Measurements from ENCODE around the gene CUX1.

CUX1 gene

DNA sequence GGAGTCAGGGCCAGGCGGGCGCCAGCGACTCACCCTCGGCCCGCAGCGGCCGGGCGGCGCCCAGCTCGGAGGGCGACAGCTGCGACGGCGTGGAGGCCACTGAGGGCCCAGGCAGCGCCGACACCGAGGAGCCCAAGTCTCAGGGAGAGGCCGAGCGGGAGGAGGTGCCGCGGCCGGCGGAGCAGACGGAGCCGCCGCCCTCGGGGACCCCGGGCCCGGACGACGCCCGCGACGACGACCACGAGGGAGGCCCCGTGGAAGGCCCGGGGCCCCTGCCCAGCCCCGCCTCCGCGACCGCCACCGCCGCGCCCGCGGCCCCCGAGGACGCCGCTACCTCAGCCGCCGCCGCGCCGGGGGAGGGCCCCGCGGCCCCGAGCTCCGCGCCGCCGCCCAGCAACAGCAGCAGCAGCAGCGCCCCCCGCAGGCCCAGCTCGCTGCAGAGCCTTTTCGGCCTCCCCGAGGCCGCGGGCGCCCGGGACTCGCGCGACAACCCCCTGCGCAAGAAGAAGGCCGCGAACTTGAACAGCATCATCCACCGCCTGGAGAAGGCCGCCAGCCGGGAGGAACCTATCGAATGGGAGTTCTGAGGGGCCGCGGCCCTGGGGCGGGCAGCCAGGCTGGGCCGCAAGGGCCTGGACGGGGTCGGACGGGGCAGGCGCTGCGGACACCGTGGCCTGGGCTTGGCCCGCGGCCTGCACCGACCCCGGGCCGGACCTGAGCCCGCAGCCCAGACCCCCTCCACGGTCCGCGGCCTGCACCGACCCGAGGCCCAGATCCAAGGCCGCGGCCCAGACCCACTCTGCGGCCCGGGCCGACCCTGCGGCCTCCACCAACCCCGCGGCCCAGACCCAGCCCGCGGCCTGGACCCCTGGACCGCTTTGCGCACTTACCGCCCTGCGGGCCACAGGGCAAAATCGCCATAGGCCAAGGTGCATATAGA is 431.3 kb downstream of the CUX1 start:
- DNase-seq (ENCODE audit: low spot score): no peak

DNA sequence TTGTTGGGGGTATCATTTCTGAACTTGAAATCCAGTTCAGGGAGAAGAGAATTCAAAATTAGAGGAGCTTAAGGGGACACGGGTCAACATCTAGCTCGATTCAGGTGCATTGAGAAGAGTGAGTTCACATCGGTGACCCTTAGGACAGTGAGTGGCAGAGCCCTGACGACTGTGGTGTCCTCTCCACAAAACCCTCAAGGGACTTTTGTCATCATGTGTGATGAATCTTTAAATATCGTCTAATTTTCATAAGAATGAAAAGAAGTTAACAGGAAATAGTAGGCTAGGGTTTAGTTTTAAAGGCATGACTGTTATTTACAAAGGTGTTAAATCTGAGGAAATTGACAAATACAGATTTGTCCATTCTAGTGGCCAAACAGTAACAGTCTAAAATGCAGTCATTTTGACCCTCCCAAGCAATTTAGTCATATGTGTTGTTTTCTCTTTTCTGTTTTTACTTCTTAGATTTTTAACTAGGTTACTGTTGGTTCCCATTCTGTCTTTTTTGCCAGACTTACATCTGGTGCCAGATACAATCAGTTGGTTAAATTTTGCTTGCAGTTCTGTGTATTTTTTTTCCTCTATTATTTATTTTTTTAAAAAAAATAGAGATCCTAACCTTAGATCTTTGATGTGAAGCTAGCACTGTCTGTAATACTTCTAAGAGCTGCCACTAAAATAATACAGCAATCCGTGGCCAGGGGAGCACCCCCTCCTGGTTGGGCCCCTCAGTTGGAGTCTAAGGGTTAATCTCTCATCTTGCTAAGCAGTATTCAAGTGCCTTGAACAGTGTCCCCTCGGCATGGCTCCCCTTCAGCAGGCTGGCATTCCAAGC is 434.3 kb downstream of the CUX1 start:
- DNase-seq (ENCODE audit: low spot score): no peak

DNA sequence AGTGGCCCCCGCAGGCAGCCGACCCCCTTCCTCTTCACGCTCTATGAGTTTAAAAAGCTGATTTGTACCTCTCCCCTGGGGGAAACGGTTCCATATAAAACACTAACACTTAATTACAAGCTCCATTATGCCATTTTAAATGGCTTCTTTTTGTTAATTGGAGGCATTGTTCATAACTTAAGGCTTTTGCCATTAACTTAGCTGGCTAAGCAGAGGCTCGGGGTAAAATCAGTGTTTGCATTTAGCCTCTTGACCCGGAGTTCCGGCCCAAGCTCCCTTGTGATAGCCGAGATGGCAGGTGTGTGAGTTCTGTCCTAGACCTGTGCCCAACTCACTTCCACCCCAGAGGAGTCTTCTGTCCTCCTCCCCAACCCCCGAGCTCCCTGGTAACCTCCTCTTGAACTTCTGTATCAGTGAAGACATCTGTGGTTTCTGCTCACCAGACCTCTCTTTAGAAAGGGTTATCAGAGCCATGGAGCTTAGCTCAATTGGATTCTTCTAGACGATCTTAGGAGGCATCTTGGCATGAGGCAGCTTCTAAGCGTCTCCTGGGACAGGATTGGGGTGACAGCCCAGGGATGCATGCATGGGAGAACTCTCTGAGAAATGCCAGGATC is 435.0 kb downstream of the CUX1 start:
- no peak for DNase-seq (ENCODE audit: low spot score)

DNA sequence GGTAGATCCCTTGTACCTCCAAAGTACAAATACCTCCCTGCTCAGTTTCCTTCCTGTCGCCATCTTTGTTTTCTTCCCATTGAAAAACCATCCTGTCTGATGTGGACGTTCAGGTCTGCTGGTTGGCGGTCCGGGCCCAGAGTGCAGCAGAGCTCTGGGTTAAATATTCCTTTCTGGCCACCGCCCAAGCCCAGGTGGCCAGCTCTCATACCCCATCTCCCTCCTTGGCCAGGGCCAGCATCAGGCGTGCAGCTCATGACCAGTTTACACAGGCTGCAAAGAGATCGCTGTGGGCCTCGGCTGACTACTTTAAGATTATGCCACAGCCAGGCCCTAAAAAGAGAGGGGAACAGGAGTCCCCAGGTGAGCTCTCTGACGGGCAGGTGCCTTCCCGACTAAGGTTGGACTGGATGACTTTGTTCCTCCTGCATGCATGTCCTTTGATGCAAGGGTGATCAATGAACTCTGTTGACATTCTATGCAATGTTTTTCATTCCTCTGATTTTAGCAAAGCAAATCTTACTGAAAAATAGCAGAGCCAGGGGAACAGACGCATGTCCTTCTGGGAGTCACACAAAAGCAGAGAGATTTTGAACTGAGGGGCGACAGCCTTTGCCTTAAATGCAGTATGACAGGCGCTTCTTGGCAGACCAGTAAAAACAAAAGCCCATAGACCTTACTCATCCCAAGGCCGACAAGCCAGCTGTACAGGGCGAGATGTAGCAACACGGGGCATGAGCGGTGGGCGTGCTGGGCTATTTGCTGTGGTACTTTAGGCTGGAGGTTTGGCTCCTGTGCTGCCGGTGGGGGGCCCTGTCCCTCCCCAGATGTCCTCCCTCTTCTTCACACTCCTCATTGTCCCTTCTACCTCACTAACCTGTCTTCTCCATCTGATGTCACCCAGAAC is 435.9 kb downstream of the CUX1 start:
- DNase-seq (ENCODE audit: low spot score): no peak

DNA sequence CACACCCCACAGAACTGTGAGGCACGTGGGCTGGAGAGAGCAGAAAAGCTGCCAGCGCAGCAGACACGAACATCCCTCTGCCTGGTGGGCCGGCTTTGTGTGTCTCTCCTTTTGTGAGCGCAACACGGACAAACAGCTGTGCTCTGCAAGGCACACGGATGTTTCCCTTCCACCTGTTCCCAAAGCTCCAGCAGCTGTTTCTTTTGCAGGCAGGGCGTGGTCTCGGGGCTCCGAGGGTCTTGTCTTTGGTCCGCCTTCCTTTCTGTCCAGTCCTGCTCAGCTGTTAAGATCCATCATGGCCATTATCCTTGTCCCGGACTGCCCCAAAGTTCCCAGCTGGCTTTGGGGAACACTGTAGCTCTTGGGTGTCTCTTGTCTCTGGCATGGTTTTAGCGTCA is 436.5 kb downstream of the CUX1 start:
- DNase-seq (ENCODE audit: low spot score): no peak

DNA sequence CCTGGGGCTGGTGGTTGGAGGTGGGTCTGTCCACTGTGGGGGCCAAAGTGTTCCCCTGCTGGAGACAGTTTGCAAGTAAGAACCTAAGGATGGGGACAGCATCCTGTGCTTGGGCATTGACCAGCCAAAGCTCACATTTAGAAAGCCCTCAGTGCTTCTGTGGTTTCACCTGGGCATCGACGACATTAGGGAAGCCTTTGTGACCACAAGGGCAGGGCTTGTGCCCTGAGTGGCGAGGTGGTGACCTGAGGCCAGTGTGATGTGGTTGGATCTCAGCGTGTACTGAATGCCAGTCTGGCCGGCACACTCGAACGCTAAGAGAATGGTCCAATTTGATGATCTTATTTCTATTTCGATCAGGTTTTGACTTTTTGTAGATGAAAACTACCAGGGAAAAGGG is 437.1 kb downstream of the CUX1 start:
- DNase-seq (ENCODE audit: low spot score): no peak

DNA sequence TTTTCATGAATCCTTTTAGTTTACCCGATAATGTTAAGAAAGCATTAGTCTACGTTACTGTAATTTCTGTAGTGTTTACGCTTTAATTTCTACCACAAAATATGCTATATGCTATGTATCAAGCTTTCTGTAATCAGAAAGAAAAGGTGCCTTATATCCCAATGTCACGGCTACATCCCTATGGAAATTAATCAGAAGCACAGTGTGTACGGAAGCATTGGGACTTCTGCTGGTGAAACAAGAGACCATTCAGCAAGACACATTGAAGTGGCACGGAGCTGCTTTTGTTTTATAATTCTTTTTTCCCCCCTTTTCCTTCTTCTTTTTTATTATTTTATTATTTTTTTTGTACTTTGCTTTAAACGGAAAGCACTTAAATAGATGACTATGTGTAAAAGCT is 438.1 kb downstream of the CUX1 start:
- DNase-seq (ENCODE audit: low spot score): no peak

DNA sequence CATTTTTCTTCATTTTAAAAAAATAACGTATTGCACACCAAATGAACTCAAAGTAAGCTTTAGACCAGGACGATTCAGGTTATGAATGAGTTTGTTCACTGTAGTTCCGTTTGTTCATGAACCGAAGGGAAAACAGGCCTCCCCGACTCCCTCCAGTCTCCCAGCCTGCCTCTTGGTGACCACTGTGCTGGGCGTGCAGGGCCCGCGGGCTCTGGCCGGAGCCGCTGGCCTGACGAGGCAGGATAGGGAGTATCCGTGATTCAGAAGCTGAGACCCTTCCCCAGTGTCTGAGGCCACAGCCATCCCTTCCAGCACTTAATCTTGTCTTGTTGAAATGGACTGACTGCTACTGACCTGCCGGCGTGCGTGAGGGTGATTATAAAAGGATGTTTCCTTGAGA is 438.5 kb downstream of the CUX1 start:
- no peak for DNase-seq (ENCODE audit: low spot score)

DNA sequence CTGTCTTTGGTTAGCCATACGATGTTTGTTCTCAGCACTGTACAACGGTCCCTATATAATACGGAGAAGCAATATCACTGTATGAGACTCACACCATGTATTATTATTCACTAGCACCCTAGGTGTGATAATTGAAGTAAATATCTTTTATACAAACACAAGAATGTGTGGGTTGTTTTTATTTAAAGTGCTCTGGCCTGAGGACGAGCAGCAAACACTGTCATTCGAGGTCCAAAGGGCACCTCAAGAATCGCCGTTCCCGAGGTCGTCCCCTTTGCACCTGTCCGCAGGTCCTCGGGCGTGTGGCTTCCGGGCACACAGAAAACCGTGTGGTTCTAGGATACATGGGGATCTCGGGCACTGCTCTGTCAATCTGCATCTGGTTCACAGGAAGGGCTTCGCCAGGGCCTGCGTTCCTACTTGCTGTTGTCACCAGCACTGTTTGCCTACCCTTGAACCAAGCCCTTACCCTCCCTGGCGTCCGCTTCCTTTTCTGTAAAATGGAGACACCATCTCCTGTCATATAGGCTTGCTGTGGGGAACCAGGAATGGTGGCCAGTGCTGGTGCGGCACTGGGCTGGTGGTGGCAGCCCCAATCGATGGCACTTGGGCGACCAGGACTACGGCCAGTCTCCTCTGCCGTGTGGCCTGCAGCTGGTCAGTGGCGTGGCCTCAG is 440.8 kb downstream of the CUX1 start:
- no peak for DNase-seq (ENCODE audit: low spot score)

DNA sequence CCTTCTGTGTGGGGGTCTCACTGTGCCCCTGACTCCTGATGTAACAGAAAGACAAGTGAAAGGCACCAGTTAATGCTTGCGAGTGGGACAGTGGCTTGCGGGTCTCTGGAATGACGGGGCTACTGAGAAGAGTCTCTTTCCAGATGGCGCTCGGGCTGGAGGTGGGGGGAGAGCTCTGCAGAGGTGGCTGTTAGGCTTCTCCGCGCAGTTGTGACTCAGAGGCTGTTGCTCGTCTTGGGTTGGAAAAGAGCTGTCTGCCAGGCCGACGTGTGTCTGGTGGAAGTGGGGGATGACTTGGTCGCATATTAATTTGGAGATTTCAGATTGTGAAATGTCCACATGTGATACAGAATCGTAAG is 441.3 kb downstream of the CUX1 start:
- no peak for DNase-seq (ENCODE audit: low spot score)

DNA sequence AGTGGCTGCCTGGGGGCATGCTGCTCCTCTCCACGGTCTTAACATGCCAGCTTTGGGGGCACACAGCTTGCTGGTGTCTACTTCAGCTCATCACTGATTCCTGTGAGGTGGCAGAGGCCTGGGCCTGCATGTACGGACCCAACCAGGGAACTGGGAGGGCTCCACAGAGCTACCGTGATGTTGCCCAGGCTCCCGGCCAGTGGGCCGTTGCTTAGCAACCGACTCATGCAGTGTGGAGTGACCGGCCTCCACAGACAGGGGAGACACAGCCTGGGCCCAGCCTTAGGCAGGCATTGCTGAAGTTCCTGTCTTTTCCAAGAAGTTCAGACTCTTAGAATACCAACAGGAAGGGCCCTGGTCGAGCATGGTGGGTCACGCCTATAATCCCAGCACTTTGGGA is 443.4 kb downstream of the CUX1 start:
- DNase-seq (ENCODE audit: low spot score): no peak

DNA sequence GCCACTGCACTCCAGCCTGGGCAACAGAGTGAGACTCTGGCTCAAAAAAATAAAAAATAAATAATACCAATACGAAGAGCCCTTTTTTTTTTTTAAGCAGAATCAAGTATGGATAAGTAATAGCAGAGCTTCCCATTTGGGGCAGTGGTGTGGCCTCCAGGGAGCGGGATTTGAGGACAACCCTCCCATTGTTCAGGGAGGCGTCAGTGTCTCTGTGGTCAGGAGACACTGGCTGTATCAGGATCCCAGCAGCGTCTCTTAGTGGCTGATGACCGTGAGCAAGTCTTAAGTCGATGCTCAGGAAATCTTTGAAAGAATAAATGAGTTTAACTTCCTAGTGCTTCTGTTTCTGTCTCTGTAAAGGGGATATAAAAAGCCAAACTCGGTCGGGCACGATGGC is 444.0 kb downstream of the CUX1 start:
- no peak for DNase-seq (ENCODE audit: low spot score)

DNA sequence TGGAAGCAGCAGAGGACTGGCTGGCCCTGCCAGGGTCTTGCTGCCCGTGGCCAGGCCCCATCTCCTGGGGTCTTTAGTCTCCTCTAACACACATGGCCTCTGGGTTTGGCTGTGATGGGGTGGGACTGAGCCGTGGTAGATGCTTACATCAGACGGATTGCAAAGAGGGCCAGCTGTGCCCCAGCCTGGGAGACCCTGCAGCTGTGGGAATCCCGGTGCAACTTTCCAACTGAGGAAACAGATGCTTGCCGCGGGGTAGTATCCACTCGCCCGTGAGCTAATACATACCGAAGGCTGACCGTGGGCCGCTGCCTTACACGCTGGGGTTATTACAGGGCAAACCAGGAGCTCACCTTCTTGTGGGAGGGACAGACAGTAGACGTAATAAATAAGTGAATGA is 445.1 kb downstream of the CUX1 start:
- DNase-seq (ENCODE audit: low spot score): no peak

DNA sequence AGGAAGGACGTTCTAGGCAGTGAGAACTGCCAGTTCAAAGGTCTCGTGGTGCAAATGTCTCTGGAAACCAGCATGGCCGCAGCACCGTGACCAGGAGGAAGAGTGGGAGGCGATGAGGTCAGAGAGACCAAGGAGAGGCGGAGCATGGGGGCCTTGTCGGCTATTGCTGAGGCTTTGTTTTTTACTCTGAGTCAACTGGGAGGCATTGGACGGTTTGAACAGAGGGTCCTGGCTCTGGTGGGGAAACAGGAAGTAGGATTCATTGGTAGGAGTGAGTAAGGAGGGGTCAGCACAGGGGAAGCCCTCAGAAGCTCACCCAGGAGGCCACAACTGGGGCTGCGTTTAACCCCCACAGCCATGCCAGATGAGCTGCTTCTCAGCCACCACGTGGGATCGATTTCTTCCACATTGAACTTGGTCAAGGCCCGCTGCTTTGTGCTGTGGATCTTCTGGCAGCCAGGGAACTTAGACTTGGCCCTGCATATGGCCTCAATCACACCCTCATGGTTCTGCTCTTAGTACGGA is 447.0 kb downstream of the CUX1 start:
- DNase-seq (ENCODE audit: low spot score): no peak

DNA sequence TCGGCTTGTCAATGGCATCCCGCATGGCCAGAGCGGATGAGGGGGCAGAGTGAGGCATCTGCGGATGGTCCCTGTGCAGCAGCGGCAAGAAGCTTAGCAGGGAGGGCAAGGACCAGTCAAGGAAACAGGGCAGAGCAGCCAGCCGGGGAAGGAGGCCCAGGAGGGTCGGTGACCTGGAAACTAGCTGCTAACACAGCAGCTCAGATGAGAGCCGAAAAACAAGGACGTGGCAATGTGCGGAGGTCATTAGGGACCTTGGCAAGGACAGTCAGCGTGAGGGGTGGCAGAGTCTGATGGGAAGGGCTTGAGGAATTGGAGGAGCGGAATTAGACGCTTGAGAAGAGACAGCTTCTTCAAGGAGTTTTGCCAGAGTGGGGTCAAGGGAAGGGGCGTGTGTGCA is 449.1 kb downstream of the CUX1 start:
- DNase-seq (ENCODE audit: low spot score): no peak

DNA sequence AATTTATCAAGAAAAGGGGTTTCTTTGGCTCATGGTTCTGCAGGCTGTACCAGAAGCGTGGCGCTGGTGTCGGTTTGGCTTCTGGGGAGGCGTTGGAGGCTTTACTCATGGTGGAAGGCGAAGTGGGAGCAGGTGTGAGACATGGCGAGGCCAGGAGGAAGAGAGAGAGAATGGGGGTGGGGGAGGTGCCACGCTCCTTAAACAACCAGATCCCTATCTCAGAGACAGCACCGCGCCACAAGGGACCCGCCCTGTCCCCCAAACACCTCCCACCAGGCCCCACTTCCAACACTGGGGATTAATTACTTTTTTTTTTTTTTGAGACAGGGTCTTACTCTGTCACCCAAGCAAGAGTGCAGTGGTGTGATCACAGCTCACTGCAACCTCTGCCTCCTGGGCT is 451.2 kb downstream of the CUX1 start:
- no peak for DNase-seq (ENCODE audit: low spot score)

DNA sequence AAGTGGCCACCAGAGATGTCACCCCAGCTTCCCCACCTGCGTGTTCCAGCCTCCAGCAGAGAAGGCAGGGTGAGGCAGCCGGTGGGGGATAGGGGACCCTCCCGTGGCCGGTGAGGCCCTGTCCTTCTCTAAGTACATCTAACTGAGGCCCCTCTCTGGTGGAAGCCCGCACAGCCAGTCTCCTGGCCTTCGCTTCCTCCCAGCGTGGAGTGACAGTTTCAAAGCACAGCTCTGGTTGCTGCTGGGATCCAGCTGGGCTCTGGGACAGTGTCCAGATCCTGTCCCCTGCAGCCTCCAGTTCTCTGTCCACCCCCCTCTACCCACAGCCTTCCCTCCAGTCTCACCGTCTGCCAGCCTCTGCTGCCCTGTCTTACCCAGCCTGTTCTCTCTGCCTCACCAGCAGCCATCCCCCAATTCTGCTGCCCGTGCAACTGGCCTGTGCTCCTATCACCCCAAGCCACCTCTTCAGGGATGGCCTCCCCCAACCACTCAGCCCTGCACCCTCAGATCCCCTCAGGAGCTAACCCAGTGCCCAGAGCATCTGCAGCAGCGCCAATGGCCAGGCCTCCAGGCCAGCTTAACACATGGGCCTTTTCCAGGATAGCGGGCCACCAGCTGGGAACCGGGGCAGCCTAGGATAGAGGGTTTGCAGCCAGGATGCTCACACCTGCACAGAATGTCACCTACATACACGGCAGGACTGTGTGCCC is 452.9 kb downstream of the CUX1 start:
- no peak for DNase-seq (ENCODE audit: low spot score)

DNA sequence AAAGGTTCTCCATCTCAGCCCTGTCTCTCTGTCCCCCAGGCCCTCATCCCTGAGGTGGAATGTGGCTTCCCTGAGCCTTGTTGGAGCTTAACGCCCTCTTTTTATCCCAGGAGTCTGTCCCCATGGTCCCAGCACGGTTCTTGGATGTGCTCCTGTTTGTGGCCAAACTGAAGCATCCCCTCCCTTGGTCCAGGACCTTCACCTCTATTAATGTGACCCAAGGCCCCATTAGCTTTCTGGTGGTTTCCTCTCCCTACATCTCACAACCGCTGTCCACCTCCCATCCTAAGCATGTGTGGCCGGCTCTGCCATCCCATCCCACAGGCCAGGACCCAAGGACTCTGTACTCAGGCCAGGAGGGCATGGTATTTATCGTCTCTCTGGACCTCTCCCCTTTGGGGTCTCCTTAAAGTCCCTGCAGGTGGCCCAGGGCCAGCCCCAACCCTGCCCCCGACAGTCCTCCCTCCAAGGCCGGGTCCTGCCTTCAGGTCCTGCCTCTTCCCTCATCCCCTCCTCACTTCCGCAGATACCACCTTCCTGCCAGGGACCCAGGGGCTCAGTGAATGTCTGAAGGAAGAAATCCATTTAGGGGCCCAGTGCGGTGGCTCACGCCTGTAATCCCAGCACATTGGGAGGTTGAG is 453.9 kb downstream of the CUX1 start:
- DNase-seq (ENCODE audit: low spot score): no peak

DNA sequence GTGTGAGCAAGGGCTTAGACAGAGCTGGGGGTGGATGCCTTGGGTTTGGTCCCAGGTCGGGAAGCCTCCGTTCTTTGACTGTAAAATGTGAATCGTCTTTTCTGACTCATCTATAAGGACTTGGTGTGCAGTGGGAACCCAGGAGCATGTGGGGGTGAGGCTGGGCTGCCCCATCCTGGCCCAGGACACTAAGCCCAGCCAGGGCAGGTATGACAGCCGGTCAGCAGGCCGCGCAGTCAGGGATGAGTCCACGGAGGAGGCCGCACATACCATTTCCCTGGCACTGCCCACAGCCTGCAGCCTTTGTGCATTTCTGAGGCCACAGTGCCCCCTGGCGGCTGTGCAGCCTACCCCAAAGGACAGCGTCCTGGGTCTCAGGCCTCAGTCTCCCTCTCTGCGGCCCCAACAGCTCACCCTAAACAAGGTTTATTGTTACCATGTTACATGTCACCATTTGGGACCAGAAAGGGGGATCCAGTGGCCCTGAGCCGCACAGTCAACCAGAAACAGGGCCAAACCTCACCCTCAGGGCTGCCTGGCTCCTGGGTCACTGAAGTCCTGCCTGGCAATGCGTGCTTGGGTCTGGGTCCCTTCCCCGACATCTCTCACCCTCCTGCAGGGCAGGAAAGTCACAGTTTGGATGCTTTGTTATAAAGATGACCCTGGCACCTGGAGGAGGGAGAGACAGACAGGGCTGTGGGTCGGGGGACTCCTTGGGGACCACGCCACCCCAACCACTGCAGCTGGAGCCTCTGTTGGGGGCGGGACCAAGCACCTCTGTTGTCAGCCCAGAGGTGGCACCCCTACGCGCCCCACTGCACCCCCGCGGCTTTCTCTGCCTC is 454.9 kb downstream of the CUX1 start:
- DNase-seq (ENCODE audit: low spot score): peak; percentile 86

All from NAMALWA (cell line).